IPS-NIHi11 (cell line): ENCODE results near the gene TGDS.
"Not testable (repeated sequence)": the region's sequence is repeated elsewhere in the genome, so short reads cannot be mapped to it uniquely, and the experiment has no call there.

Experiments
- DNase-seq: peaks from one replicate; pipeline ENCODE4 v3.0.0; 2012; ENCODE audit warnings: mixed read lengths, low spot score

Gene TGDS

DNA sequence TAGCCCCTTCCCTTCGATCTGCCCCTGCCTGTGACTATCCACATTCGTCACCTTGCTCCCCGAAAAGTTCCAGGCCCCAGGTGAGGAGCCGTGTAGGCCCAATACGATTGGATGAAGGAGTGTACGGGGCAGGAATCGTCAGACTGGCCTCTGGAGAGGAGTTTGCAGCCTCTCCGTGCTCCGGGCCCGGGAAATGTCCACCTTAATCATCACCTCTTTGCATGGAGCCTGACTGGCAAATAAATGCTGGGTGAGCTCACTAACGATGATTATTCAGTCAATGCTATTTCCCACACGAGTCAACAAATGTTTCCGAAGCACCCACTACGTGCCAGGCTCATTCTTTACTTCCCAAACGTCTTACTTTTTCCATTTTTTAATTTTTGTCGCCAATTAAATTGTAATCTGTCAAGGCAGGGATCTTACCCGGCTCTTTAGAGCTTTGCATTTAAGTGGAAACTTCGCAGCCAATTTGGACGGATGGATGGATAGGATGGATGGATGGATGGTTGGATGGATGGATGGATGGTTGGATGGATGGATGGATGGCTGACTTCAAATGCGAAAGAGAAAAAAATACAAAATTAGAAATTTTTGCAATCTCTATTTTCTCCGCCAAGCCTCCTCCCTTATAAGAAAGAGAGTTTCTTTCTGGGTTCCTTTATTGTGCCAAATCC is 45.8 kb downstream of the TGDS start:
- DNase-seq = no peak

DNA sequence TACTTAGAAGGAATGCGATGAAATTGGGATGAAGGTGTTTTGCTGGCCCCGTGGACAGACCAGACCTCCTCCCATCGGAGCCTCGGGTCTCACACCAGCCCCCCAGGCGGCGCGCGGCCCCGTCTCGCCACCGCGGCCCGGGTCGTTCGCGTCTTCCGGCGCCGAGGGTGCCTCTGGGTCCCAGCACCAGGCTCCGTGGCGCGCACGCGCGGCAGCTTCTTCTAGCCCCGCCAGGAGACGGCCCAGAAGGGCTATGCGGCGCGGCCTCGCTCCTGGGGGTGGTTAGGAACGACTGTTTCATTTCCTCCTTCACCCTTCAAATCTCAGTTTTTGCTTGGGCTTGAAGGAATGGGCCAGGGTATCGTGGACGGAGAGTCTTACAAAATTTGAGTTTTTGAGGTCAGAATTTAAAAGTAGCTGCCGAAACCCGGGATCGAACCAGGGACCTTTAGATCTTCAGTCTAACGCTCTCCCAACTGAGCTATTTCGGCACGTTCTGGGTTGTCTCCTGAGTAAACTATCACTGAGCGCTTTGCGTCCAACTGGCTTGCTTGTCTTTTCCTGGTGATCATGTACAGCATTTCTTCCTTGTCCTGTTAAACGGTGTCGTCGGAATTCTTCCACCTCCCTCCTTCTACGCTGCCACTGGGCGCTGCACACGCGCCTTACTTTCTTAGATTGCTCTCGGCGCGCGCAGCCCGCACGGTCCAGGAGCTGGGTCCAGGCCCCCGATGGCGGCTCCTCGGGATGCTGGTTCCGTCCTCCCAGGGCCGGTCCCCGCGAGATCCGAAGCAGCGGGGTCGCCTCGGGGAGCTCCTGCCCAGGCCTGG is 46.5 kb downstream of the TGDS start:
- DNase-seq = peak; percentile 89

DNA sequence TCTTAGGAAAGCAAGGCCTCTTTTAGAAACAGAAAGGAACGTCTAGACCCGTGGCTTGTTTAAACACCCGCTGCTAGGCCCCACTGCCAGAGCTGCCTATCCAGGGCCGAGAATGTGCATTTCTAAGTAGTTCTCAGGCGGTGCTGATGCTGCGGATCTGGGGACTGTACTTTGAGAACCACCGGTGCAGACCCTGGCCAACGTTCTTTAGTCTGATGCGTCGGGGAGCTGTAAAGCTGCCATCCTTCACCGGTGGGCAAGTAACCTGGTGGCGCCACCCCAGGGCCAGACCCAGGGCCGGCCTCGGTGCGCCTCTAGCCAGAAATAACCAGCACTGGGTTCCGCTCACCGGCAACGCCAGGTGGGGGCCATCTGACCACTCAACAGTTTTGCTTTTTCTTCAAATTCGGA is 47.1 kb downstream of the TGDS start:
- DNase-seq = peak; percentile 70

DNA sequence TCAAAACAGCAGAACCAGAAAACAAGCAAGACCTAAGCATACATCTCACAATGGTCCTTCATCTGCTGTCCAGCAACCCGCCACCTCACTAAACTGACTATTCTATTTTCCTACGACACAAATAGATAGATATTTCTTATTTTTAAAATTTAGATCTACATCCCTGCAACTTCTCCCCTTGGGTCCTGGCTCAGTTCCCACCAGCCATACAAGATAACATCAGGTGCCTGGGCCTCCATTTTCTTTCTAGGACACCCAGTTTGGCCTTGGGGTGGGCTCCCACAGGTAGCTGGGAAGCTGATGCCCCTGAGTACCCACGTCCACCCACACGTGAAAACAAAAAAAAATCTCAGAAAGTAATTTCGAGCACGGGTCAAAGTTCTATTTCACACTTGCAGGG is 47.6 kb downstream of the TGDS start:
- DNase-seq = no peak

DNA sequence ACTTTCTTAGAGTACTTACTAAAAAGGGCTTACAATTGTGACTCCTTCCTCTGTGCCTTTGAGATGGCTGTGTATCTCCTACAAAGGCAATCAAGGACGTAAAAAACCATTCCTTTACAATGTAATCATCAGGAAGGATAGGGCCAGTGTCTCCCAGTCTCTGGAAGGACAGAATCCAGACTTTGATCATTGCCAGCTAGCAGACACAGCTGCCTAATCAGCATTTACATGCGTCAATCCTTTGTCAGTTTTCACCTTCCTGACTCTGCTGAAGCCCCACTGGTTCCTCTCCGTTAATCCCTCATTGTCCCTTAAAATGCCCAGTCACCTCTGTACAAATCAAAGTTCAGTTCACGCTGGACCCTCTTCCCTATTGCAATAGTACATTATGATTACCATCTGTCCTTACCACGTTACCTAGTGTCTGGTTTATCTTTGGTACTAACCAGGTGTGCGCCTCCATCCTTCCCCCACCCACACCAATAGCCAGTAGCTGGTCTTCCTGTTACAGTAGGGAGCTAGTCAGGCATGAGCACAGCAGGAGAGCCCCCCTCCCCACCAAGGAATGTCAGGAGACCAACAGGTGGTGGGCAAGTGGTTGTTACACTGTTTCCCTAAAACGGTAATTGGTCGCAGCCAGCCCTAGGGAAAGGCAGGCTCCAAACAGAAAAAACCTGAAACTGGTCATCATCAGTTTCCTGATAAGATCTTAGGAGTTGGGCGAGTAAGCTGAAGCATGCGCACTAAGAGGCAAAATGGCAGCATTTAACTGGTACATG is 49.7 kb downstream of the TGDS start:
- DNase-seq = no peak

DNA sequence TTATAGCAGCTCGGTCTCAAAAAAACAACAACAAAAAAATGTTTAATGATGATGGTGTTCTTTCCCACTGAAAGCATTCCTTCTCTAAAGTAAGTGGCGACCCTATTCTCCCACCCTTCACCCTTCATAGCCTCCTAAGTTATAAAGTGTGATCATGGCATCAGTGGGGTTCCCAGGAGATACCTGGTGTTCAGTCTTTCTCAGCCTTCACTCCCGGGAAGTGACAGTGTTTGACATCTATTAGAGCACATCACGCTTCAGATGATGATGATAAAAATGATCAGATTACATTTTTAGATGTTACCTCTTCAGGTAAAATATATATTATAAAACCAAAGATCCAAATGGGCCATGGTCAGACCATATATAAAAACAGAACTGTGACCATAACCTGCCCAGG is 51.0 kb downstream of the TGDS start:
- no peak for DNase-seq

DNA sequence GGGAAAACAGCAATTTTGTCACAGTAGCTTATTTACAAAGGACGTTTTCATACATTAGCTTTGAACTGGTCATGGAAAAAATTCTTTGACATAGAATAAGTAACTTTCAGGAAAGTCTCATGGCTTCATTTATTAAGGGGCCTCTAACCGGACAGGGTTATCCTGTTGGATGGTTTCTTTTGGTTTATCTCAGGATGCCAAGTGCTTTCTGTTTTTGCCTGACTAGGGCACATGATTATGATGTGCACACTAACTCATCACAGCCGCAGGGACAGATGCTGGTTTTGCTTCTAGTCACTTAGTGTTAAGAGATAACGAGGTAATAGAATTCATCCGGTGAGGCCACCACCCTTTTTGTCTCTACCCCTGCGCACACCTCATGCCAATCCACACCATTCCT is 53.0 kb downstream of the TGDS start:
- no peak for DNase-seq

DNA sequence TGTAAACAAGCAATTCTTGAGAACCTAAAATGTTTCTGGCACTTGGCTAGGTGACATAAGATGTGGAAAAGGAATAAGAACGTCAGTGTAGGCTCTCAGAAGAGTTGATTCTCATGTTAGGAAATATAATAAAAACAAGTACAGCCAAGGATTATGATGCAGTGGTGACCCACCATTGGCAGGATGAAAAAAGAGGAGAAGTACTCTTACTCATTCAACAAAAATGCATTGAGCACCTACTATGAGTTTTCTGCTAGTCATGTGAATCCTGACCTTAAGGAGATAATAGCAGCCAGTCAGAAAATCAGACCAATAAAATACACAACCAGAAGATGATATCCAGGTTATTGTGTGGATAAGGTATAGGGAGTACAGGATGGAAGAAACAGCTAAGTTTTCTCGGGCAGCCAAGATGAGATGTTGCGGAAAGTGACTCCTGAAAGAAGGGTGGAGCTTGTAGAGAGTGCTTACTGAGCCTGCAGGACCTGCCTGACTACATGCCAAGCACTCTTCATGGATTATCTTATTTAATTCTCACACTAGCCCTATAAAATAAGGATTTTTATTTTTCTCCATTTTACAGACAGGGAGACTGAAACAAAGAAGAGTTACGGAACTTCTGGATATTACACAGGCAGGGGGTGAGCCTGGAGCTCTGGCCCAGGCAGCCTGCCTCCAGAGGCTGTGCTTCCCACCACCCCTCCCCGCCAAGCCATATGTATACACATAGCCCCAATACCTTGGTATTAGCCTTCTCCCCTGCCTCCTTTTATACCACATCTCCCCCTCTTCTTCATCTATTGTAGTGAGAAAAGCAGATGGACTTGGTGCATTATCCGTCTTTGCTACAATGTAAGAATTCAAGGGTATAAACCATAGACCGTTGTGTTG is 58.0 kb downstream of the TGDS start:
- DNase-seq = no peak

DNA sequence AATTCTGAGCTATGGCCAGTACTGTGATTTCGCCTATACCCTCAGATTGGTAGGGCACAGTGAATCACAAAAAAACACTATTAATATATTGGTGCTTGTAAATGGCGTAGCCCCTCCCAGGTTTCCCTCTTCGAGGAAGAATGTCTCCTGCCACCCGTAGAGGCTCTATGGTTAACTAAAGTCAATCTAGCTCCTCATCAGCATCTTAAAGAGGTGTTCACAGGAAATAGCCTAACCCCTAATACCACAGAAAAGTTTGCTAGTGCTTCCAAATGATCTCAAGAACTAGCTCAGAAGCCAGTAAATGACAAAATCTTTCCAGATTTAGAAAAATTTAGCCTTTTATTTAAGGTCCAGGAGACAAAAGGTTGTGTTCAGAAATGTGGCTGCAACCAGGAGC is 60.2 kb downstream of the TGDS start:
- DNase-seq = no peak

DNA sequence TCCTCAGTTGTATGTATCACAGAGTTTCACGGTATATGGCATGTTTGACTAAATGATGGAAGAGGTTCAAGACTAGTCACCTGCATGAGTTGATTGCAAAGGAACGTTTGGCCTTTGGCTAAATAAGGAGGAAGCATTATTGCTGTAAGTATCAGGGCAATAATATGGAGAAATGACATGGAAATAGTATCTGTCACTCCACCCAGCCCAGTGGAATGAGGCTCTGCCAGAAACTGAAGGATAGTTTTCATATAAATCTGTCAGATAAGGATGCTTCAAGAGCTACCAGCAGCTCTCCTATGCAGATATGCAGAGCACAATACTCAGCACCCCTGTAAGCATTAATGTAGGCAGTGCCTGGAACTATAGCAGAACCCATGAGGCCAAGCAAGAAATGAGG is 60.7 kb downstream of the TGDS start:
- DNase-seq = no peak

DNA sequence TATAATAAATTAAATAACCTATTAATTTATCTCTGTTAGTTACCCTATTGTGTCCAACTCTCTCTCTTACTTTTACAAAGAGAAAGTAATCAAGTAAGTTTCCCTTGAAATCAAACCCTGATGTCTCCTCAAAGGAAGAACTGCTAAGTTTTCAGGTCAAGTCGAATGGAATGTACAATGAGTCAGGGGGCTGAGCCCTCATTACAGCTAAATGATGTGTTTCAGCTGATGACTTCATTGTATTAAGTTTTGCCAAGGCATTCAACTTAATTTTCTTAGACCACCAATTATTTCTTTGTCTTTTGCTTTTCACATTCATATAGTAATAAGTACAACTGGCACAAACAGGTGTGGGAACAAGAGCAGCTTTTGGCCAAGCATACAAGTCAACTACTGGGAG is 61.8 kb downstream of the TGDS start:
- DNase-seq = no peak

DNA sequence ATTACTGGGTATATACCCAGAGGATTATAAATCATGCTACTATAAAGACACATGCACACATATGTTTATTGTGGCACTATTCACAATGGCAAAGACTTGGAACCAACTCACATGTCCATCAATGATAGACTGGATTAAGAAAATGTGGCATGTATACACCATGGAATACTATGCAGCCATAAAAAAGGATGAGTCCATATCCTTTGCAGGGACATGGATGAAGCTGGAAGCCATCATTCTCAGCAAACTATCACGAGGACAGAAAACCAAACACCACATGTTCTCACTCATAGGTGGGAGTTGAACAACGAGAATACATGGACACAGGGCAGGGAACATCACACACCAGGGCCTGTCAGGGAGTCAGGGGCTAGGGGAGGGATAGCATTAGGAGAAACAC is 63.7 kb downstream of the TGDS start:
- not testable (repeated sequence) for DNase-seq

DNA sequence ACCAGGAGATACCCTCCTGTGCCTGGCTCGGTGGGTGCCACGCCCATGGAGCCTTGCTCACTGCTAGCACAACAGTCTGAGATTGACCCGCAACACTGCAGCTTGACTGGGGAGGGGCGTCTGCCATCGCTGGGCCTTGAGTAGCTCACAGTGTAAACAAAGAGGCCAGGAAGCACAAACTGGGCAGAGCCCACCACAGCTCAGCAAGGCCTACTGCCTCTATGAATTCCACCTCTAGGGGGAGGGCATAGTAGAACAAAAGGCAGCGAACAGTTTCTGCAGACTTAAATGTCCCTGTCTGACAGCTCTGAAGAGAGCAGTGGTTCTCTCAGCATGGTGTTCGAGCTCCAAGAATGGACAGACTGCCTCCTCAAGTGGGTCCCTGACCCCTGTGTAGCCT is 69.0 kb downstream of the TGDS start:
- DNase-seq = not testable (repeated sequence)

DNA sequence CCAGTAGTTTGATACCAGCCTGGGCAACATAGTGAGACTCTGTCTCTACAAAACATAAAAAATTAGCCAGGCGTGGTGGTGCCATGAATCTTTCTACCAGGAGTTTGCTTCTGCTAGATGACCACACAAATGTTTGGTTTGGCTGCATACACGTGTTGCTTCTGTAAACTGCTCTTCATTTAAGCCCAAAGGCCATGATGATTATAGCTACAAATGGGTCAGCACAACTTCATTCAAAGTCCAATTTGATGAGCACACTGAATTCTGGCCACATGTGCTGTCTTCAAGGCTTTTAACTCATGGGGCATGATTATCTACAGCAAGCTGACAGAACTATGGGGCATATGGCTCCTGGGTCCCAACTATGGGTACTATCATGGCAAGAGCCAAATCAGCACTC is 70.2 kb downstream of the TGDS start:
- no peak for DNase-seq

DNA sequence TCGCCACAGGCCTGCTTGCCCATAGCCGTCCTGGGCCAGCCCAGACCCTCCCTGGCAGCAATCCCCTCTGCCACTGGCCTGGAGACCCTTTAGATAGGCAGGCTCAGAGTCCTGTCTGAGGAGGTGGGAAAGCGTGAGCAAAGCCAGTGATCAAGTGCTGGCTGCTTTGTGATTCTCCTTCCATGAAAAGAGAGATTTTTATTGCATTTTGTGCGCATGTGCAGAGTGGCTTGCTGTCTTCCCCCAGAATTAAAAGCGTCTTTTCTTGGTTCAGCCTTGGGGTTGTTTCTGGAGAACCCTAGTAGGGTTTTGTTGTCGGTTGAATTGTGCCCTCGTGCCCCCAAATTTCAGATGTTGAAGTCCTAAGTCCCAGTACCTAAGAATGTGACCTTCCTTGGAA is 71.5 kb downstream of the TGDS start:
- DNase-seq = no peak
